Measurements from ENCODE around the gene IARS1.

DNA sequence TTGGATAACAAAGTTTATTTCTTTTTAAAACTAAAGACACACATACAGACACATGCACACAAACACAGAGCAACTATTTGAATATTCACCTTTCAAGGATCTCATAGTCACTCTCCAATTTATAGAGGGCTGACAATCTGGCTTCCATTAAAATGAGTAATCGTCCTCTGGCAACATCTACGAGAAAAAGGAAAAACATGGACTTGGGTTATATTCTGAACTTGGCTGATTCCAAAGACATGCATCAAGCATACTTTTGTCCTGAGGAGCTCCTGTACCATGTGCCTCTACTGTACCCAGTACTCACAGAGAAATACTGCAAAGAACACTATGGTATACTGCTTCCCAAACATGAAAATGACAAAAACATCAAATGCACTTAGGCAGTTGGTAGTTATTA lies 15.4 kb downstream of the IARS1 start:
- TF ChIP-seq, protein P1, sequence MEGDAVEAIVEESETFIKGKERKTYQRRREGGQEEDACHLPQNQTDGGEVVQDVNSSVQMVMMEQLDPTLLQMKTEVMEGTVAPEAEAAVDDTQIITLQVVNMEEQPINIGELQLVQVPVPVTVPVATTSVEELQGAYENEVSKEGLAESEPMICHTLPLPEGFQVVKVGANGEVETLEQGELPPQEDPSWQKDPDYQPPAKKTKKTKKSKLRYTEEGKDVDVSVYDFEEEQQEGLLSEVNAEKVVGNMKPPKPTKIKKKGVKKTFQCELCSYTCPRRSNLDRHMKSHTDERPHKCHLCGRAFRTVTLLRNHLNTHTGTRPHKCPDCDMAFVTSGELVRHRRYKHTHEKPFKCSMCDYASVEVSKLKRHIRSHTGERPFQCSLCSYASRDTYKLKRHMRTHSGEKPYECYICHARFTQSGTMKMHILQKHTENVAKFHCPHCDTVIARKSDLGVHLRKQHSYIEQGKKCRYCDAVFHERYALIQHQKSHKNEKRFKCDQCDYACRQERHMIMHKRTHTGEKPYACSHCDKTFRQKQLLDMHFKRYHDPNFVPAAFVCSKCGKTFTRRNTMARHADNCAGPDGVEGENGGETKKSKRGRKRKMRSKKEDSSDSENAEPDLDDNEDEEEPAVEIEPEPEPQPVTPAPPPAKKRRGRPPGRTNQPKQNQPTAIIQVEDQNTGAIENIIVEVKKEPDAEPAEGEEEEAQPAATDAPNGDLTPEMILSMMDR (IDR thresholded peaks at IDR 0.05): no peak
- TF ChIP-seq, protein P2, sequence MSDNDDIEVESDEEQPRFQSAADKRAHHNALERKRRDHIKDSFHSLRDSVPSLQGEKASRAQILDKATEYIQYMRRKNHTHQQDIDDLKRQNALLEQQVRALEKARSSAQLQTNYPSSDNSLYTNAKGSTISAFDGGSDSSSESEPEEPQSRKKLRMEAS (IDR thresholded peaks at IDR 0.05; ENCODE audit: low read depth): peak; percentile 82
- no peak for TF ChIP-seq EP300 (IDR thresholded peaks at IDR 0.05; ENCODE audit: borderline replicate concordance in 1 of 2, low read depth in 1 of 2, low read length in 1 of 2)
- TF ChIP-seq, protein P3, sequence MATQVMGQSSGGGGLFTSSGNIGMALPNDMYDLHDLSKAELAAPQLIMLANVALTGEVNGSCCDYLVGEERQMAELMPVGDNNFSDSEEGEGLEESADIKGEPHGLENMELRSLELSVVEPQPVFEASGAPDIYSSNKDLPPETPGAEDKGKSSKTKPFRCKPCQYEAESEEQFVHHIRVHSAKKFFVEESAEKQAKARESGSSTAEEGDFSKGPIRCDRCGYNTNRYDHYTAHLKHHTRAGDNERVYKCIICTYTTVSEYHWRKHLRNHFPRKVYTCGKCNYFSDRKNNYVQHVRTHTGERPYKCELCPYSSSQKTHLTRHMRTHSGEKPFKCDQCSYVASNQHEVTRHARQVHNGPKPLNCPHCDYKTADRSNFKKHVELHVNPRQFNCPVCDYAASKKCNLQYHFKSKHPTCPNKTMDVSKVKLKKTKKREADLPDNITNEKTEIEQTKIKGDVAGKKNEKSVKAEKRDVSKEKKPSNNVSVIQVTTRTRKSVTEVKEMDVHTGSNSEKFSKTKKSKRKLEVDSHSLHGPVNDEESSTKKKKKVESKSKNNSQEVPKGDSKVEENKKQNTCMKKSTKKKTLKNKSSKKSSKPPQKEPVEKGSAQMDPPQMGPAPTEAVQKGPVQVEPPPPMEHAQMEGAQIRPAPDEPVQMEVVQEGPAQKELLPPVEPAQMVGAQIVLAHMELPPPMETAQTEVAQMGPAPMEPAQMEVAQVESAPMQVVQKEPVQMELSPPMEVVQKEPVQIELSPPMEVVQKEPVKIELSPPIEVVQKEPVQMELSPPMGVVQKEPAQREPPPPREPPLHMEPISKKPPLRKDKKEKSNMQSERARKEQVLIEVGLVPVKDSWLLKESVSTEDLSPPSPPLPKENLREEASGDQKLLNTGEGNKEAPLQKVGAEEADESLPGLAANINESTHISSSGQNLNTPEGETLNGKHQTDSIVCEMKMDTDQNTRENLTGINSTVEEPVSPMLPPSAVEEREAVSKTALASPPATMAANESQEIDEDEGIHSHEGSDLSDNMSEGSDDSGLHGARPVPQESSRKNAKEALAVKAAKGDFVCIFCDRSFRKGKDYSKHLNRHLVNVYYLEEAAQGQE (IDR thresholded peaks at IDR 0.05; ENCODE audit: low read depth, low read length): no peak
- TF ChIP-seq FOXM1 (IDR thresholded peaks at IDR 0.05; ENCODE audit: low read depth): no peak
- TF ChIP-seq RCOR1 (IDR thresholded peaks at IDR 0.05; ENCODE audit: low read length): no peak
- TF ChIP-seq JUND (IDR thresholded peaks at IDR 0.05): peak; percentile 44
- TF ChIP-seq ELF1 (IDR thresholded peaks at IDR 0.05): no peak
- TF ChIP-seq, protein P4, sequence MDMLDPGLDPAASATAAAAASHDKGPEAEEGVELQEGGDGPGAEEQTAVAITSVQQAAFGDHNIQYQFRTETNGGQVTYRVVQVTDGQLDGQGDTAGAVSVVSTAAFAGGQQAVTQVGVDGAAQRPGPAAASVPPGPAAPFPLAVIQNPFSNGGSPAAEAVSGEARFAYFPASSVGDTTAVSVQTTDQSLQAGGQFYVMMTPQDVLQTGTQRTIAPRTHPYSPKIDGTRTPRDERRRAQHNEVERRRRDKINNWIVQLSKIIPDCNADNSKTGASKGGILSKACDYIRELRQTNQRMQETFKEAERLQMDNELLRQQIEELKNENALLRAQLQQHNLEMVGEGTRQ (IDR thresholded peaks at IDR 0.05; ENCODE audit: borderline replicate concordance, low read depth, low read length): no peak
- no peak for TF ChIP-seq RXRA (IDR thresholded peaks at IDR 0.05; ENCODE audit: borderline replicate concordance, low read depth)

Data from SK-N-SH (cell line).